Measurements from ENCODE around the gene ZNF460.

- no peak for TF ChIP-seq POLR2A (IDR thresholded peaks at IDR 0.05; ENCODE audit: control extremely low read depth in 1 of 2, low read depth in 2 of 2, low read length in 2 of 2)
- no peak for TF ChIP-seq CTCF (IDR thresholded peaks at IDR 0.05; ENCODE audit: control extremely low read depth in 1 of 3, insufficient read depth in 1 of 3, low read depth in 1 of 3, low read length in 3 of 3)
- TF ChIP-seq CTBP2 (IDR thresholded peaks at IDR 0.05; ENCODE audit: borderline replicate concordance, insufficient read depth, insufficient read length, low read length): no peak
- TF ChIP-seq SUZ12 (IDR thresholded peaks at IDR 0.05; ENCODE audit: low read length): no peak
- TF ChIP-seq CEBPB (IDR thresholded peaks at IDR 0.05; ENCODE audit: low read depth, low read length): no peak
- no peak for TF ChIP-seq TAF1 (IDR thresholded peaks at IDR 0.05; ENCODE audit: low read depth, low read length)
- TF ChIP-seq CREB1 (IDR thresholded peaks at IDR 0.05): no peak
- no peak for TF ChIP-seq SP2 (IDR thresholded peaks at IDR 0.05; ENCODE audit: low read length)
- TF ChIP-seq CHD7 (IDR thresholded peaks at IDR 0.05; ENCODE audit: insufficient replicate concordance, low read length): no peak
- no peak for TF ChIP-seq TEAD4 (IDR thresholded peaks at IDR 0.05; ENCODE audit: low read depth, low read length)
- TF ChIP-seq MAX (IDR thresholded peaks at IDR 0.05): no peak
- TF ChIP-seq CBX8 (IDR thresholded peaks at IDR 0.05; ENCODE audit: borderline replicate concordance, low read depth, low read length): no peak
These were observed 696 bp downstream of the ZNF460 start for GRCh38 chr19:57280962-57281400.
